Activated CD8-positive, alpha-beta memory T cell treated with anti-CD3 and anti-CD28 coated beads for 4 hours (primary cell): ENCODE measurements around the gene OR9G1.
"Not testable (repeated sequence)": the region's sequence is repeated elsewhere in the genome, so short reads cannot be mapped to it uniquely, and the experiment has no call there.

Source experiments
- DNase-seq, 2 donors: peaks; one replicate each; pipeline ENCODE4 v3.0.0-alpha.2; 2020; ENCODE audit warnings: low read depth in 2 of 2

Gene OR9G1, protein sequence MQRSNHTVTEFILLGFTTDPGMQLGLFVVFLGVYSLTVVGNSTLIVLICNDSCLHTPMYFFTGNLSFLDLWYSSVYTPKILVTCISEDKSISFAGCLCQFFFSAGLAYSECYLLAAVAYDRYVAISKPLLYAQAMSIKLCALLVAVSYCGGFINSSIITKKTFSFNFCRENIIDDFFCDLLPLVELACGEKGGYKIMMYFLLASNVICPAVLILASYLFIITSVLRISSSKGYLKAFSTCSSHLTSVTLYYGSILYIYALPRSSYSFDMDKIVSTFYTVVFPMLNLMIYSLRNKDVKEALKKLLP

DNA sequence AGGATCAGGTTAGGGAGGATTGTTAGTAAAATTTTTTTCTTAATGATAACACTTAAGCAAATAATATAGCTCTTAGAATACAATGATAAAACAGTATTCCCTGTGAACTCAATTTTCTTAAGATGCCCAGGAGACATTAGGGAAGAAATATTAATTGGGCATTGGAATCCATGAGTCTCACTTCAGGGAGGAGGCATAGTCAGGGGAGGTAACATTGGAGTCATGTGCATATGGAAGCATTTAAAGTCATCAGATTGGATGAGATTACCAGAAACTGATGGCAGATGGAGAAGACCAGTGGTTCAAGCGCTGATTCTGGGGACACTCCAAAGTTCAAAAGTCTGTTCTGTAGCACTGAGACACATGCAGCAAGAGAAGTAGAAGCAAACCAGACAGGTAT lies at the start of gene OR9G1:
Gene OR9G1 (plus strand): TSS at position 301 of the 400 bp plus-strand sequence. CDS start 1,293 bp downstream, outside the sequence.
- no peak for DNase-seq

DNA sequence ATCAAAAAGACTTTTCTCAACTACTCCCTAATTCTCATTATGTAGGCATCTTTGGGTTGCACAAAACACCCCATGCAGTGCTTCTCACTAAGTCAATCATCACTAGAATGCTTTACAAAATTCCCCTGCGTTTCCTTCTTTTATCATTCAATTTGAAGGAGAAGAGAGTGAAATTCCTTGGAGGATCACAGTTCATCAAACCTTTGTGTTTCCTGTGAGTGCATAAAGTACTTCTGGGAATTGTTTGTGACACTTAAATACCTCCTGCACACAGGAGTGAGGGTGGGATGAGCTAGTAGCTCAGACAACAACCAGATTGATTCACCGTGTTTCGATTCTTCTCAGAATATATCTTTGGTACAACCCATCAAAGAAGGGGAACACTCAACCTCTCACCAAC lies 39.1 kb upstream of the OR9G1 start:
- no peak for DNase-seq

DNA sequence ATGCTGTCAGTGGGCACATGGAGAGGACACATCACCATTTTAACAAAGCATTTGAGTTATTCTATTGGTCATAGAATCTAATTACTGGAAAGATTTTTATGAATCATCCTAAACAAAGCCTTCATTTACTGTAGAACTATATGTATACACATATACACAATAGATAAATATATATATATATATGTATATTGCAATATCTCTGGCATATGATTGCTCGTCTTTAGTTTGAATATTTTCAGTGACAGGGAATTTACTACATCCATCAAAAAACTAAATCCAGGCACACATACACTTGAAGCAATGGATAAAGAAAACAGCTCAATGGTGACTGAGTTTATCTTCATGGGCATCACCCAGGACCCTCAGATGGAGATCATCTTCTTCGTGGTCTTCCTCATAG lies 35.5 kb upstream of the OR9G1 start, which contains the start of gene OR5AR1:
Gene OR5AR1 (plus strand): TSS at position 301 of the 400 bp plus-strand sequence. CDS start 0 bp downstream, at position 301.
- DNase-seq: no peak

DNA sequence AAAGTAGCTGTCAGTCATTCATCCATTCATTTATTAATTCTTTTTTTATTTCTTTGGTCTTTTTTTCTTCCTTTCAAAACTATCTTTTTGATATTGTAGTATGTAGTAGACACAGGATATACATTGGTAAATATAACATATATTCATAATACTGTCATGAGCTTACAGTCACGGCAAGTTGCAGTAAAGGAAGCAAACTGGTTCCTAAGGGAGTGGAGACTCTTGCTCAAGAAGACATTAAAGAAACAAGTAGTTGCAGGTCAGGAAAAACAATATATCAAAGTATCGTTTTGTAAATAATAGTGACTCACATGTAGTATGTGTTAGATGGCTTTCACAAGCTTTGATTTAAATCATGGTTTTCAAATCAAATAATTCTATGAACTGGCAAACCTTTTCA lies 27.9 kb upstream of the OR9G1 start:
- DNase-seq: no peak

DNA sequence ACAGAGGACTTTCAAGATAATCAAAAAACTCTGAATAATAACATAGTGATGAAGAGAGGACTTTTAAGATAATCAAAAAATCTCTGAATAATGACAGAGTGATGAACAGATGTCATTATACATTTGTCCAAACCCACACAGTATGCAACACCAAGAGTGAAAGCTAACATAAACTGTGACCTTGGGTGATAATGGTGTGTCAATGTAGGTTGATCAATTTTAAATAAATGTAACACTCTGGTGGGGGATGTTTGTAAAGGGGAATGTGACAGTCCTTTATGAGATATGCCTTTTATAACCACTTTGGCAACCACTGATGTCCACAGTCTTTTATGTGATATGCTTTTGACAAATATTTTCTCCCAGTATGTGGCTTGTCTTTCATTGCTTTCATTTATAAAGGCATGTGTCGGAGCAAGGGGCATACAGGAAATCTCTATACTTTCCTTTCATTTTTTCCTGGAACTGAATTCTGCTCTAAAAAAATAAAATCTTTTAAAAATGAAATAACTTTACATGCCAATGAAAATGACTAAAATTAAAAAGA lies 10.3 kb upstream of the OR9G1 start:
- DNase-seq: no peak

DNA sequence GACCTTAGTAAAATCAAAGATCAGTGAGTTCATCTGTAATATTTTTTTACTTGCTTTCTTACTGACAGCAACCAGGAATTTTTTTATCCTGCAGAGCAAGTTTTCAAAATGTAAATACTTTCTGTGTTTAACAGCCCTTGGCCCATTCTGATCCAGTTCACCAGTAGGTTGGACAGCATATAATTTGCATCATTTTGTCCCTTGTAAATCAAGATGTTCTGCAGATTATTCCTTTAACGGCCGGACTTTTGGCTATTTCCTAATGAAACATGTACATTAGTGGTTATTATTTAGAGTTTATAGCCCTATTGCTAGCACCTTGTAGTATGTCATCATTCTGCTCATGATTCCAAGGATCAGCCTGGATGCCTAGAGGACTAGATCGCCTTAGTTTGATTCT lies 7.7 kb upstream of the OR9G1 start:
- DNase-seq: not testable (repeated sequence)

DNA sequence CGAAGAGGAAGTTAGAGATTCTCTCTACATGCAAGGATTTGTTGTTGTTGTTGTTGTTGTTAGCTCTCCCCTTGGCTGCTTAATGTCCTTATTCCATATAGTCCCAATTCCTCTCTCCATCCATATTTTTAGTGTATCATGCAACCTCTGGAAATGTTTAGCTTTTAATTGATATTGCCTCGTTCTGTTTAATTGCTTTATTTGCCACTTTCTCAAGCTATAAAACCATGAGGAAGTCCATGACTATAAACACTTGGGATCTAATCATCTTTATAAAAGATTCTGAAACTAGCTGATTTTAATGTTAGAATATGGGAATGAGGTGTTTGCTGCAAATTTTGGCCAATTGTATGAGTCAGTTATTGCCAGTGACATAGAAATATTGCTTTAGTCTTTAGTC lies 5.5 kb upstream of the OR9G1 start:
- DNase-seq: no peak

DNA sequence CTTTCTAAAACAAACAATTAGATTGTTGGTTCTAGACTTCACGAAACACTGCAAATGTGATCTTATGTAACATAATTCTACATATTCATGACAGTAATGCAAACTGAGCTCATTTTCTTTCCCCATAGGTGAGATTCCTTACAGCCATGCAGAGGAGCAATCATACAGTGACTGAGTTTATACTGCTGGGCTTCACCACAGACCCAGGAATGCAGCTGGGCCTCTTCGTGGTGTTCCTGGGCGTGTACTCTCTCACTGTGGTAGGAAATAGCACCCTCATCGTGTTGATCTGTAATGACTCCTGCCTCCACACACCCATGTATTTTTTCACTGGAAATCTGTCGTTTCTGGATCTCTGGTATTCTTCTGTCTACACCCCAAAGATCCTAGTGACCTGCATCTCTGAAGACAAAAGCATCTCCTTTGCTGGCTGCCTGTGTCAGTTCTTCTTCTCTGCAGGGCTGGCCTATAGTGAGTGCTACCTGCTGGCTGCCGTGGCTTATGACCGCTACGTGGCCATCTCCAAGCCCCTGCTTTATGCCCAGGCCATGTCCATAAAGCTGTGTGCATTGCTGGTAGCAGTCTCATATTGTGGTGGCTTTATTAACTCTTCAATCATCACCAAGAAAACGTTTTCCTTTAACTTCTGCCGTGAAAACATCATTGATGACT lies 1.5 kb downstream of the OR9G1 start:
- no peak for DNase-seq

DNA sequence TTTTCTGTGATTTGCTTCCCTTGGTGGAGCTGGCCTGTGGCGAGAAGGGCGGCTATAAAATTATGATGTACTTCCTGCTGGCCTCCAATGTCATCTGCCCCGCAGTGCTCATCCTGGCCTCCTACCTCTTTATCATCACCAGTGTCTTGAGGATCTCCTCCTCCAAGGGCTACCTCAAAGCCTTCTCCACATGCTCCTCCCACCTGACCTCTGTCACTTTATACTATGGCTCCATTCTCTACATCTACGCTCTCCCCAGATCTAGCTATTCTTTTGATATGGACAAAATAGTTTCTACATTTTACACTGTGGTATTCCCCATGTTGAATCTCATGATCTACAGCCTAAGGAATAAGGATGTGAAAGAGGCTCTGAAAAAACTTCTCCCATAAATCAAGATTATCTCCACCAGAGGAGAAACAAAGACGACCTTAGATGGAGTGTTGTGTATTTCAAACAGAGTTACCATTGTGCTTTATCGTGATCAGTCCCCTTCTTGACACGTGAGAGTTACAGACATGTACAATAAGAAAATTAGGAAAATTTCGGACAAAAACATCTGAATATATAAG lies 2.1 kb downstream of the OR9G1 start:
- no peak for DNase-seq

DNA sequence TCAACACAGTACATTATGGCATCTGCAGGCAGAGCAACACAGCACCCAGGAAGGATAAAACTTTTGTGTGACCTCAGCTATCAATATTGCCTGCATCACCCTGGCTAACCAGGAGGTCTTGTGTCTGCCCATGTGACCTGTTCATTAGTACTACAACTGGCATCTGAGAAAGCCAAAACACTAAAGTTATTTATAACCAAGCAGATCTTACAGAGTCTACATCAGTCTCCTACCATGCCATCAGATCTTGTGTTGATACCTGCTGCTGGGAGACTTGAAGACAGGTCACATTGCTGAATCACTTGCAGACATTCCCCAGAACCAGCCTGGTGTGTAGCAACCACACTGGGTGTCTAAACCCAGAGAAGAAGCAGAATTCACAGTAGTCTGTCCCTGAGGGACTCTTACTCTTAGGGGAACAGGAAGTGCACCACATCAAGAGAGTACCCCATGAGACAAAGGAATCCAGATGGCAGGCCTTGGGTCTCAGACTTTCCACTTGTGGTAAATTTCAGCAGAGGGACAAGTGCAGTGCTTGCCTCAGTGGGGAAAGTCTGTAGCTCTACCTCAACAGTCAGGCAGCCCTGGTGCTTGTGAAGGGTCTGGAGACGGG lies 7.0 kb downstream of the OR9G1 start:
- no peak for DNase-seq

DNA sequence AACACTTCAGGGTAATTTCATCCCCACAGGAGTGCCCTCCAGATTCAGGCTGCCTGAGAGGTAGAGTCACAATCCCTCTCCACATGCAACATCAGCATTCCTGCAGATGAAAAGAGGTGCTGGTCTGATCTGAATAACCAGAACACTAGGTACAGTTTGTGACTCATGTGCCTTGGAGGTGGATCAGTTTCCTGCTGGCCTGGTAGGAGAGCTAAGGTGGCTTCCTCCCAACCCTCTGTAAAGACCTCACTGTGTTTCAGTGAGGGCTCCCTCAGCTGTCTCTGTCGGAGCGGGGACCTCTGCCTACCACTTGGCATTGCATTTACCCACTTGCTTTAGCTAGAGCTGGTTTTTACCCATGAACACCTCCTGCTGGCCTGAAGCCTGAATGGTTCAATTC lies 7.6 kb downstream of the OR9G1 start:
- DNase-seq: no peak

DNA sequence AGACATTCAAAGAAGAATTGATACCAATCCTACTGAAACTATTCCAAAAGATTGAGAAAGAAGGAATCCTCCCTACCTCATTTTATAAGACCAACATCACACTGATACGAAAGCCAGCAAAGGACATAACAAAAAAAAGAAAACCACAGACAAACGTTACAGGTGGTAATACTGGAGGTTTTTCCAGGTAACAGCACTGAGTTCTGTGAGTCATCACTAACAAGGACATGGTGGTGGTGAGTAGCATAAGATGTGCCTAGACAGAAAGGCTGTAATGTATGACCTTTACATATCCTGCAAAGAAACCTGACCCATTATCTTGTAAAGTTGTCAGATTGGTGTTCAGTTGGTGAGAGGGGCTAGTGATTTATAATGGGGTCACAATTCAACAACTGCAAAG lies 15.3 kb downstream of the OR9G1 start:
- DNase-seq: no peak

DNA sequence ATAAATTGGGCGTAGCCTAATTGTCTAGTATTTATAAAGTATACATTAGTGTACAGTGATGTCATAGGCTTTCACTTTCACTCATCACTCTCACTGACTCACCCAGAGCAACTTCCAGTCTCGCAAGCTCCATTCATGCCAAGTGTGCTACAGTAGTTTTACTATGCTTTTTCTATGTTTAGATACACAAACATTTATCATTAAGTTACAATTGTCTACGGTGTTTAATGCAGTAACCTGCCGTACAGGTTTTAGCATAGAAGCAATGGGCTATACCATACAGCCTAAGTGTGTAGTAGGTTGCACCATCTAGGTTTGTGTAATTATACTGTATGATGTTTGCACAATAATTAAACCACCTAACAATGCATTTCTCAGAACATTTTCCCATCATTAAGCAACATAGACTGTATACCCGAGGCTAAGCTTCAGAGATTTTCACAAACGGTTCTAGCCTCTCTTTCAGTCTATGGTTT lies 17.5 kb downstream of the OR9G1 start:
- no peak for DNase-seq

DNA sequence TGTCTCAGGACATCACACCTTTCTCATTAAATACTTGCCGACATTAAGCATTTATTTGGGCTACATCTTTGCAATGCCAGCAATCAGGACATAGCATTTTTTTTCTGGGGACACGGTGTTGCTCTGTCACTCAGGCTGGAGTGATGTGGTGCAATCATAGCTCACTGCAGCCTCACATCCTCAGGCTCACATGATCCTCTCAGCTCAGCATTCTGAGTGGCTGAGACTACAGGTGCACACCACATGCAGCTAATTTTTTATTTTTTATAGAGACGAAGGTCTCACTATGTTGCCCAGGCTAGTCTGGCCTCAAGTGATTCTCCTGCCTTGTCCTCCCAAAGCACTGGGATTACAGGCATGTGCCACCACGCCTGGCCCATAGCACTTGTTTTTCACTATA lies 21.6 kb downstream of the OR9G1 start:
- no peak for DNase-seq

DNA sequence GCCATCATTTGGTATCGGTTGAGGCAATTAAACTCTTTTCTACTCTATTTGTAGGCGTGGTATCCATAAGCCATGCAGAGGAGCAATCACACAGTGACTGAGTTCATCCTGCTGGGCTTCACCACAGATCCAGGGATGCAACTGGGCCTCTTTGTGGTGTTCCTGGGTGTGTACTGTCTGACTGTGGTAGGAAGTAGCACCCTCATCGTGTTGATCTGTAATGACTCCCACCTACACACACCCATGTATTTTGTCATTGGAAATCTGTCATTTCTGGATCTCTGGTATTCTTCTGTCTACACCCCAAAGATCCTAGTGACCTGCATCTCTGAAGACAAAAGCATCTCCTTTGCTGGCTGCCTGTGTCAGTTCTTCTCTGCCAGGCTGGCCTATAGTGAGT lies 41.2 kb downstream of the OR9G1 start:
- DNase-seq: no peak

DNA sequence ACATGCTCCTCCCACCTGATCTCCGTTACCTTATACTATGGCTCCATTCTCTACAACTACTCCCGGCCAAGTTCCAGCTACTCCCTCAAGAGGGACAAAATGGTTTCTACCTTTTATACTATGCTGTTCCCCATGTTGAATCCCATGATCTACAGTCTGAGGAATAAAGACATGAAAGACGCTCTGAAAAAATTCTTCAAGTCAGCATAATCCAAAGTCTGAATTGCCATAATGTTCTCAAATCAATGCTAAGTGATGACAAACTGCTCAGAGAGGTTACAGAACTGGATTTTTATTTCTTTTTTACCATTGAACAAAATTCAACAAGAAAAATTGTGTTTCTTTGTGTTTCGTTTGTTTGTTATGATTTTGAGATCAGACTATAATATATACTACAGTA lies 42.0 kb downstream of the OR9G1 start:
- DNase-seq: no peak

DNA sequence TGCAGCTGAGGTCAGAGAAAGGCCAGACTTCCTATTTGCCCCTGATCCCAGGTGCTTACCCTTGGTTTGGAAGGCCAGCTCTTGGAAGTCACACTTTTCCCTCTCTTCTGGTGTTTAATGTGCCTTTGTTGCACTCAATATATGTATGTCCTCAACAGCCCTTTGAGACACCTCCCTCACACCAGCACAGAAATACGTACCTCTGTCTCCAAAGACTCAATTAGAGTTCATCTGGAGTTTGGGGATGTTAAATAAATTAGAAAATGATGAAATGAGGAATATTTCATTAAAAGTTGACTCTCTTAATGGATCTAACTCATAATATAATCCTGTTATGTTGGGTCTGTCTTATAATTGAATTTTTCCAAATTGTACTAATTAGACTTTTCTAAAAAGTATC lies 49.7 kb downstream of the OR9G1 start, which contains the start of gene OR9G4:
Gene OR9G4 (minus strand): TSS at position 101 of the 400 bp plus-strand sequence. CDS start 4,931 bp downstream, outside the sequence.
- DNase-seq: no peak

DNA sequence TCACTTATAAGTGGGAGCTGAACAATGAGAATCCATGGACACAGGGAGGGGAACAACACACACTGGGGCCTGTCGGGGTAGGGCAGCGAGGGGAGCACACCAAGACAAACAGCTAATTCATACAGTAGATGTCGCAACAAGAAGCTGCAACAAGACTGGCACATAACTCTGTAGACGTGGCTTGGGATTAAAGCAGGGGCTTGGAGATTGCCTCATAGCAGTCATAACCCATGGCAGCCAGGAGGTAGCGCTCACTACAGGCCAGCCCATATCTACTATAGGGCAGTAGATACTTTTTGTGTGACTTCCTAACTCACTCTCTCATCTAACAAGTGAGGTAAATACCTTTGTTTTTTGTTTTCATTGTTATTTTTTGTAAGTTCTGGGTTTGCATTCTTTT lies 51.3 kb downstream of the OR9G1 start:
- no peak for DNase-seq

DNA sequence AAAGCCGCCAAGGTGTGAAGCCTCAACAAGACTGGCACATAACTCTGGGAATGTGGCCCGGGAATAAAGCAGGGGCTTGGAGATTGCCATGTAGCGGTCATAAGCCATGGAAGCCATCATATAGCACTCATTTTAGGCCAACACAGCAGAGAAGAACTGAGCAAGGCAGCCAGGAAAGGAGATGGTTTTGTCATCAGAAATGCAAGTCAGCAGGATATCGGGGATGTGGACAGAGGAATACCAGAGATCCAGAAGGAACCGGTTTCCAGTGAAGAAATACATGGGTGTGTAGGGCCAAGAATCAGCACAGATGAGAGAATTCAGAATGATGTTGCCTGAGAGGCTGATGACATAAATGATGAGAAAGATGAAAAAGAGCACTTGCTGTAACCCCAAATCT lies 52.6 kb downstream of the OR9G1 start:
- DNase-seq: no peak
